H9 (cell line): ENCODE results near the gene TRMU. TPM values are rescaled to one million over a fixed set of nuclear protein-coding genes. Genes with fewer than 3 reads are reported as not detected.

Experiments used
- DNase-seq: peaks from one replicate; pipeline ENCODE4 v3.0.0-alpha.2; 2017
- H2AFZ ChIP-seq: one replicate; pipeline ENCODE4 v1.6.1; 2013; ENCODE audit warnings: mild to moderate bottlenecking, low read length, control low read depth, moderate library complexity
- H2AK5ac ChIP-seq: 2 replicates; pipeline ENCODE4 v1.6.1; 2013; ENCODE audit warnings: low read length, control low read depth, mixed read lengths; ENCODE audit not compliant: insufficient read length
- H2BK120ac ChIP-seq: one replicate; pipeline ENCODE4 v1.6.1; 2013; ENCODE audit warnings: low read depth, mild to moderate bottlenecking, low read length, control low read depth, inconsistent platforms; ENCODE audit not compliant: poor library complexity, severe bottlenecking
- H2BK12ac ChIP-seq: 2 replicates; pipeline ENCODE4 v1.6.1; 2013; ENCODE audit warnings: low read length, control low read depth, mixed read lengths, low read depth; ENCODE audit not compliant: insufficient read length
- H2BK15ac ChIP-seq: 2 replicates; pipeline ENCODE4 v1.6.1; 2013; ENCODE audit warnings: low read depth, low read length, control low read depth
- H2BK20ac ChIP-seq: one replicate; pipeline ENCODE4 v1.6.1; 2013; ENCODE audit warnings: low read depth, mild to moderate bottlenecking, low read length, control low read depth, inconsistent platforms; ENCODE audit not compliant: poor library complexity, severe bottlenecking
- H2BK5ac ChIP-seq: 2 replicates; pipeline ENCODE4 v1.6.1; 2013; ENCODE audit warnings: low read length, control low read depth, mixed read lengths; ENCODE audit not compliant: insufficient read length
- H3K14ac ChIP-seq: 2 replicates; pipeline ENCODE4 v1.6.1; 2013; ENCODE audit warnings: low read length, control low read depth; ENCODE audit not compliant: insufficient read depth
- H3K18ac ChIP-seq: 2 replicates; pipeline ENCODE4 v1.6.1; 2013; ENCODE audit warnings: low read depth, mild to moderate bottlenecking, mixed read lengths, low read length, control low read depth; ENCODE audit not compliant: insufficient read length
- H3K23ac ChIP-seq: 2 replicates; pipeline ENCODE4 v1.6.1; 2013; ENCODE audit warnings: low read length, control low read depth, mixed read lengths, low read depth; ENCODE audit not compliant: insufficient read length
- H3K23me2 ChIP-seq: 2 replicates; pipeline ENCODE4 v1.6.1; 2013; ENCODE audit warnings: low read depth, mild to moderate bottlenecking, mixed read lengths, low read length, control low read depth; ENCODE audit not compliant: insufficient read length, poor library complexity, severe bottlenecking
- H3K27ac ChIP-seq: 2 replicates; pipeline ENCODE4 v1.5.1; 2013; ENCODE audit warnings: low read length, control low read depth, mixed read lengths, low read depth; ENCODE audit not compliant: insufficient read length
- H3K27me3 ChIP-seq: 2 replicates; pipeline ENCODE4 v1.6.1; 2013; ENCODE audit warnings: low read length, control low read depth, inconsistent platforms; ENCODE audit not compliant: insufficient read depth
- H3K4ac ChIP-seq: 2 replicates; pipeline ENCODE4 v1.6.1; 2013; ENCODE audit warnings: low read depth, mild to moderate bottlenecking, control low read depth, inconsistent platforms, low read length, moderate library complexity
- H3K4me1 ChIP-seq: 2 replicates; pipeline ENCODE4 v1.6.1; 2013; ENCODE audit warnings: low read length, control low read depth, inconsistent platforms; ENCODE audit not compliant: insufficient read depth
- H3K4me2 ChIP-seq: 2 replicates; pipeline ENCODE4 v1.6.1; 2013; ENCODE audit warnings: low read length, control low read depth, mixed read lengths; ENCODE audit not compliant: insufficient read length, insufficient read depth
- H3K56ac ChIP-seq: 2 replicates; pipeline ENCODE4 v1.6.1; 2013; ENCODE audit warnings: low read depth, mild to moderate bottlenecking, mixed read lengths, low read length, control low read depth; ENCODE audit not compliant: insufficient read length
- H3K79me1 ChIP-seq: 2 replicates; pipeline ENCODE4 v1.6.1; 2013; ENCODE audit warnings: low read depth, mild to moderate bottlenecking, moderate library complexity, low read length, control low read depth, inconsistent platforms; ENCODE audit not compliant: insufficient read depth, poor library complexity, severe bottlenecking
- H3K79me2 ChIP-seq: 2 replicates; pipeline ENCODE4 v1.6.1; 2013; ENCODE audit warnings: low read length, control low read depth, inconsistent platforms; ENCODE audit not compliant: insufficient read depth
- H3K9ac ChIP-seq: 2 replicates; pipeline ENCODE4 v1.6.1; 2013; ENCODE audit warnings: low read length, control low read depth, mixed read lengths; ENCODE audit not compliant: insufficient read length; ENCODE audit errors: extremely low read depth
- H3K9me3 ChIP-seq: one replicate; pipeline ENCODE4 v1.6.1; 2013; ENCODE audit warnings: low read depth, low read length, inconsistent platforms; ENCODE audit not compliant: control insufficient read depth
- H3T11ph ChIP-seq: one replicate; pipeline ENCODE4 v1.6.1; 2013; ENCODE audit warnings: mild to moderate bottlenecking, low read length, control low read depth, inconsistent platforms
- H4K20me1 ChIP-seq: one replicate; pipeline ENCODE4 v1.6.1; 2013; ENCODE audit not compliant: control insufficient read depth, insufficient read length, insufficient read depth
- H4K5ac ChIP-seq: 2 replicates; pipeline ENCODE4 v1.6.1; 2013; ENCODE audit warnings: low read depth, mild to moderate bottlenecking, mixed read lengths, low read length, control low read depth; ENCODE audit not compliant: insufficient read length
- H4K8ac ChIP-seq: replicated peaks from 2 replicates; pipeline ENCODE4 v1.6.1; 2013; ENCODE audit warnings: low read length, control low read depth, mixed read lengths, low read depth; ENCODE audit not compliant: insufficient read length
- H4K91ac ChIP-seq: 2 replicates; pipeline ENCODE4 v1.6.1; 2013; ENCODE audit warnings: low read depth, mild to moderate bottlenecking, moderate library complexity, mixed read lengths, low read length, control low read depth; ENCODE audit not compliant: insufficient read length
- H3K27ac Mint-ChIP-seq, 3 experiments: 2 replicates in 2 of 3; 3 replicates in 1 of 3; pipeline ENCODE4 v1.8.0; 2020 to 2021; ENCODE audit warnings: mixed read lengths in 3 of 3, mild to moderate bottlenecking in 1 of 3, moderate library complexity in 1 of 3
- H3K27me3 Mint-ChIP-seq: 2 replicates; pipeline ENCODE4 v1.8.0; 2021; ENCODE audit warnings: low read depth, mild to moderate bottlenecking, moderate library complexity, mixed read lengths
- H3K36me3 Mint-ChIP-seq, 3 experiments: 2 replicates in 2 of 3; 3 replicates in 1 of 3; pipeline ENCODE4 v1.8.0; 2020 to 2021; ENCODE audit warnings: low read depth in 3 of 3, mixed read lengths in 3 of 3; ENCODE audit not compliant: insufficient read depth in 1 of 3
- H3K4me1 Mint-ChIP-seq, 2 experiments: 2 replicates each; pipeline ENCODE4 v1.8.0; 2020; ENCODE audit warnings: mixed read lengths in 2 of 2
- H3K4me3 Mint-ChIP-seq, 2 experiments: 2 replicates in 1 of 2; 3 replicates in 1 of 2; pipeline ENCODE4 v1.8.0; 2020 to 2021; ENCODE audit warnings: mild to moderate bottlenecking in 2 of 2, mixed read lengths in 2 of 2, moderate library complexity in 1 of 2
- H3K9me3 Mint-ChIP-seq, 2 experiments: 2 replicates in 1 of 2; 3 replicates in 1 of 2; pipeline ENCODE4 v1.8.0; 2020; ENCODE audit warnings: mild to moderate bottlenecking in 2 of 2, mixed read lengths in 2 of 2, moderate library complexity in 1 of 2
- WGBS: extraction: QIAGEN DNeasy Blood & Tissue Kit; methylation state at CpG from one replicate; pipeline ENCODE4 v1.1.7; 2013; ENCODE audit warnings: missing lambda C conversion rate, low lambda C conversion rate, mixed read lengths; ENCODE audit not compliant: insufficient read length; ENCODE audit errors: extremely low coverage; 5-methylcytosine and 5-hydroxymethylcytosine counted together
- total RNA-seq: library from RNA; stranded (reverse); gene quantifications from 2 replicates; pipeline ENCODE4 v1.2.1, GENCODE V29; 2021
- TF ChIP-seq, protein P1 (sequence below): fragments of 200-600 bp; sonication (generic); conservative IDR thresholded peaks from 3 replicates; pipeline ENCODE4 v1.8.0; 2021; ENCODE audit warnings: antibody characterized with exemption, mild to moderate bottlenecking

The TRMU gene
- total RNA-seq, 1 experiment from 2014 or later = 86.3 TPM

DNA sequence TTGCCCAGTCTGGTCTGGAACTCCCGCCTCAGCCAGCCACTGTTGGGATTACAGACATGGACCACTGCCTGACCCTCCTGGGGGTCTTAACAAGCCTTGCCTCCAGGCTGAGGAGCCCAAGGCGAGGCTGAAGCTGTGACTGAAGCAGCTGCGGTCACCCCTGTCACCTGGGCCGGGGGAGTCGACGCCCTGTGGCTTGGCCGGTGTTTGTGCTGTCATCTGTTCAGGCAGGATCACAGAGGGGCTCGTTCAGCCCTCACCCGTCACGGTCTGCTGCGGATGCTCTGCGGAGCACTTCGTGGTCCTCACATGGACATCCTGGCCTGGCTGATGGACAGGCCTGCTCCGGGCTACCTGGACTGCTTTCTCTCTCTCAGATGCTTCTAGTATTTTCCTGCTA is 23.8 kb downstream of the TRMU start:
- no peak overlapping the region for H2AFZ ChIP-seq
- H3K4ac ChIP-seq = no peak overlapping the region
- H2BK12ac ChIP-seq = no peak overlapping the region
- no peak overlapping the region for H3T11ph ChIP-seq
- H3K9ac ChIP-seq = no peak overlapping the region
- no peaks in the 10 kb centered on the region for H3K23me2 ChIP-seq
- no peak overlapping the region for H3K4me3 Mint-ChIP-seq
- H3K4me1 ChIP-seq = no peaks in the 10 kb centered on the region; the same call in 1 of the 2 replicates
- H4K20me1 ChIP-seq = no peaks in the 10 kb centered on the region
- H3K18ac ChIP-seq = no peak overlapping the region
- no peak overlapping the region for H3K27ac ChIP-seq
- H2BK5ac ChIP-seq = no peak overlapping the region
- peaks cover 13 to 60% (median 50%) of the 10 kb centered on the region in 3 experiments; a peak in 6 of 7 replicates for H3K36me3 Mint-ChIP-seq
- no peak overlapping the region for H2BK120ac ChIP-seq
- no peak overlapping the region for H3K14ac ChIP-seq
- no peak overlapping the region for H4K5ac ChIP-seq
- H3K9me3 Mint-ChIP-seq = peaks cover 2 to 8% of the 10 kb centered on the region in 2 experiments; a peak in 2 of 5 replicates
- TF ChIP-seq, protein P1, sequence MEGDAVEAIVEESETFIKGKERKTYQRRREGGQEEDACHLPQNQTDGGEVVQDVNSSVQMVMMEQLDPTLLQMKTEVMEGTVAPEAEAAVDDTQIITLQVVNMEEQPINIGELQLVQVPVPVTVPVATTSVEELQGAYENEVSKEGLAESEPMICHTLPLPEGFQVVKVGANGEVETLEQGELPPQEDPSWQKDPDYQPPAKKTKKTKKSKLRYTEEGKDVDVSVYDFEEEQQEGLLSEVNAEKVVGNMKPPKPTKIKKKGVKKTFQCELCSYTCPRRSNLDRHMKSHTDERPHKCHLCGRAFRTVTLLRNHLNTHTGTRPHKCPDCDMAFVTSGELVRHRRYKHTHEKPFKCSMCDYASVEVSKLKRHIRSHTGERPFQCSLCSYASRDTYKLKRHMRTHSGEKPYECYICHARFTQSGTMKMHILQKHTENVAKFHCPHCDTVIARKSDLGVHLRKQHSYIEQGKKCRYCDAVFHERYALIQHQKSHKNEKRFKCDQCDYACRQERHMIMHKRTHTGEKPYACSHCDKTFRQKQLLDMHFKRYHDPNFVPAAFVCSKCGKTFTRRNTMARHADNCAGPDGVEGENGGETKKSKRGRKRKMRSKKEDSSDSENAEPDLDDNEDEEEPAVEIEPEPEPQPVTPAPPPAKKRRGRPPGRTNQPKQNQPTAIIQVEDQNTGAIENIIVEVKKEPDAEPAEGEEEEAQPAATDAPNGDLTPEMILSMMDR = no peak
- DNase-seq = no peak
- no peak overlapping the region for H4K91ac ChIP-seq
- H3K27ac Mint-ChIP-seq = no peak overlapping the region
- no peaks in the 10 kb centered on the region for H3K27me3 ChIP-seq
- H3K79me1 ChIP-seq = no peaks in the 10 kb centered on the region
- H2AK5ac ChIP-seq = no peak overlapping the region
- H3K4me2 ChIP-seq = no peak overlapping the region
- H2BK15ac ChIP-seq = no peak overlapping the region
- no peak overlapping the region for H4K8ac ChIP-seq
- no peaks in the 10 kb centered on the region; a peak in 1 of 4 replicates for H3K4me1 Mint-ChIP-seq
- no peaks in the 10 kb centered on the region for H3K79me2 ChIP-seq
- no CpG with 5 or more reads among the region's 14 CpGs for WGBS
- H3K9me3 ChIP-seq = no peaks in the 10 kb centered on the region
- H3K56ac ChIP-seq = no peak overlapping the region
- no peaks in the 10 kb centered on the region; the same call in 1 of the 2 replicates for H3K27me3 Mint-ChIP-seq
- H2BK20ac ChIP-seq = no peak overlapping the region
- no peak overlapping the region for H3K23ac ChIP-seq
